NCI-H146 treated with DMSO at 0.1 percent for 48 hours (cell line): ENCODE results near the gene PYURF.

Experiments used
- DNase-seq: peaks from one replicate; lab custom pipeline; 2025; ENCODE audit not compliant: unreplicated experiment; lab: John Stamatoyannopoulos, UW

PYURF gene

GRCh38 chr4:88514557-88515511 is 8.7 kb downstream of the PYURF start:
- no peak for DNase-seq

GRCh38 chr4:88511236-88511635 is 12.3 kb downstream of the PYURF start:
- DNase-seq = no peak

GRCh38 chr4:88503344-88503743 is 20.2 kb downstream of the PYURF start:
- DNase-seq = no peak

GRCh38 chr4:88497859-88498409 is 25.6 kb downstream of the PYURF start:
- no peak for DNase-seq

- DNase-seq = no peak
Observed at GRCh38 chr4:88489100-88489761, 34.3 kb downstream of the PYURF start.

GRCh38 chr4:88481537-88481936 is 42.0 kb downstream of the PYURF start:
- no peak for DNase-seq

GRCh38 chr4:88478247-88478646 is 45.3 kb downstream of the PYURF start:
- no peak for DNase-seq

- no peak for DNase-seq
Observed at GRCh38 chr4:88477229-88477860, 46.2 kb downstream of the PYURF start.
